Activated CD8-positive, alpha-beta T cell treated with anti-CD3 and anti-CD28 coated beads for 36 hours (primary cell): ENCODE measurements around the gene TIMM22. TPM values are rescaled to one million over a fixed set of nuclear protein-coding genes. Genes with fewer than 3 reads are reported as not detected.

Experiments used
- ATAC-seq: fragments of 200-7000 bp; cut with Tn5 transposase; one replicate; pipeline ENCODE4 v1.10.0; 2021; ENCODE audit warnings: mild to moderate bottlenecking, moderate library complexity
- CTCF ChIA-PET: fragments of 350-600 bp; sonication (Branson Sonifier 250); formaldehyde crosslinking; loops from one replicate; lab custom pipeline; 2021; ENCODE audit warnings: antibody characterized with exemption; lab: Charles Lee
- POLR2A ChIA-PET: fragments of 350-600 bp; sonication (Branson Sonifier 250); formaldehyde crosslinking; loops from one replicate; lab custom pipeline; 2021; ENCODE audit warnings: antibody characterized with exemption; lab: Charles Lee
- DNase-seq: peaks from one replicate; pipeline ENCODE4 v3.0.0-alpha.2; 2020
- H3K27ac Mint-ChIP-seq: one replicate; pipeline ENCODE4 v1.8.0; 2021; ENCODE audit warnings: mild to moderate bottlenecking, mixed read lengths
- H3K27me3 Mint-ChIP-seq: one replicate; pipeline ENCODE4 v1.8.0; 2021; ENCODE audit warnings: mixed read lengths
- H3K36me3 Mint-ChIP-seq: one replicate; pipeline ENCODE4 v1.8.0; 2021; ENCODE audit warnings: low read depth, mixed read lengths
- H3K4me1 Mint-ChIP-seq: one replicate; pipeline ENCODE4 v1.8.0; 2021; ENCODE audit warnings: low read depth, mixed read lengths
- H3K4me3 Mint-ChIP-seq: one replicate; pipeline ENCODE4 v1.8.0; 2021; ENCODE audit warnings: mild to moderate bottlenecking, moderate library complexity, mixed read lengths
- H3K9me3 Mint-ChIP-seq: one replicate; pipeline ENCODE4 v1.8.0; 2021; ENCODE audit warnings: mixed read lengths
- CTCF ChIP-seq: fragments of 200-600 bp; IDR thresholded peaks from one replicate; pipeline ENCODE4 v1.8.0; 2022; ENCODE audit warnings: antibody characterized with exemption, mild to moderate bottlenecking
- intact Hi-C: fragments of 100-400 bp; cut with micrococcal nuclease; formaldehyde crosslinking; loops from one replicate; pipeline ENCODE4 v1.10.0; 2022
- total RNA-seq, 2 experiments: library from RNA; stranded (reverse); gene quantifications; one replicate each; pipeline ENCODE4 v1.2.3, GENCODE V29; 2021

TIMM22 gene
- total RNA-seq, 2 experiments from 2014 or later = 8.8 to 10.2 TPM

- Mint-ChIP-seq H3K27ac (no peak overlapping the region), H3K4me3 (peak overlapping the region; percentile 36), H3K27me3 (peaks cover 31% of the 10 kb centered on the region), H3K4me1 (peaks cover 11% of the 10 kb centered on the region), H3K9me3 (no peaks in the 10 kb centered on the region), H3K36me3 (no peaks in the 10 kb centered on the region)
- ChIA-PET POLR2A (interaction anchor here (0.6 to 2.5 kb wide), 3 partner anchors 18 to 197 kb away, joined by 3 to 11 read pairs (median 4); partner anchors contain the start of genes GLOD4, MRM3 and TIMM22), CTCF (interaction anchor here (2.7 to 3.5 kb wide), 4 partner anchors 14 to 183 kb away, joined by 9 to 63 read pairs (median 51); partner anchors contain the start of gene TIMM22)
- no peak for DNase-seq
- intact Hi-C loops = loop anchor here (5.0 kb wide), 1 partner anchor 182 kb away; no protein-coding TSS in a partner anchor
- no peak for ATAC-seq
- no peak for TF ChIP-seq CTCF
Measured at GRCh38 chr17:979212-979538, 17.8 kb upstream of the TIMM22 start.

- H3K27ac Mint-ChIP-seq = no peak within 1 kb of the TSS
- CTCF ChIA-PET = interaction anchor here (1.0 to 3.5 kb wide), 17 partner anchors 9 to 815 kb away, joined by 3 to 63 read pairs (median 6); partner anchors contain the start of genes GEMIN4, GLOD4, MRM3 and TIMM22
- no peaks in the 10 kb centered on the region for H3K9me3 Mint-ChIP-seq
- intact Hi-C loops = loop anchor here (5.0 to 10.0 kb wide), 2 partner anchors 95 to 182 kb away; no protein-coding TSS in a partner anchor
- H3K4me1 Mint-ChIP-seq = peaks cover 11% of the 10 kb centered on the region
- no peak for TF ChIP-seq CTCF
- DNase-seq = peak; percentile 86
- peak within 1 kb of the TSS; percentile 67 for H3K4me3 Mint-ChIP-seq
- H3K36me3 Mint-ChIP-seq = no peaks in the 10 kb centered on the region
- peaks cover 28% of the 10 kb centered on the region for H3K27me3 Mint-ChIP-seq
- ATAC-seq = peak; percentile 87
- POLR2A ChIA-PET = interaction anchor here (0.6 to 2.5 kb wide), 7 partner anchors 17 to 577 kb away, joined by 3 to 11 read pairs (median 3); partner anchors contain the start of genes GEMIN4, GLOD4, MRM3 and TIMM22
Measured at GRCh38 chr17:979539-980405, 17.2 kb upstream of the TIMM22 start, which contains the start of gene NXN. Gene NXN (minus strand): TSS chr17:979776.

GRCh38 chr17:980406-981291, 16.3 kb upstream of the TIMM22 start:
- Mint-ChIP-seq H3K27me3 (peaks cover 21% of the 10 kb centered on the region), H3K27ac (no peak overlapping the region), H3K36me3 (no peaks in the 10 kb centered on the region), H3K4me3 (peak overlapping the region; percentile 67), H3K4me1 (peaks cover 11% of the 10 kb centered on the region), H3K9me3 (no peaks in the 10 kb centered on the region)
- peak; percentile 84 for DNase-seq
- ChIA-PET CTCF (interaction anchor here (0.6 to 3.5 kb wide), 38 partner anchors 9 to 816 kb away, joined by 3 to 63 read pairs (median 4); partner anchors contain the start of genes GEMIN4, GLOD4, MRM3 and TIMM22), POLR2A (interaction anchor here (0.7 to 2.5 kb wide), 6 partner anchors 16 to 578 kb away, joined by 3 to 11 read pairs (median 3); partner anchors contain the start of genes GEMIN4 and TIMM22)
- TF ChIP-seq CTCF = peak; percentile 75
- intact Hi-C loops = loop anchor here (10.0 kb wide), 1 partner anchor 96 kb away; no protein-coding TSS in a partner anchor
- ATAC-seq = peak; percentile 75

- intact Hi-C loops = loop anchor here (10.0 kb wide), 1 partner anchor 96 kb away; no protein-coding TSS in a partner anchor
Measured at GRCh38 chr17:981292-981658, 15.7 kb upstream of the TIMM22 start.

More at GRCh38 chr17:981292-981658, 15.7 kb upstream of the TIMM22 start:
- TF ChIP-seq CTCF = peak; percentile 4
- no peak for ATAC-seq
- POLR2A ChIA-PET = interaction anchor here (0.7 to 2.5 kb wide), 2 partner anchors 15 to 63 kb away, joined by 3 to 11 read pairs; partner anchors contain the start of gene TIMM22
- CTCF ChIA-PET = interaction anchor here (0.6 to 3.5 kb wide), 36 partner anchors 9 to 669 kb away, joined by 3 to 63 read pairs (median 4); partner anchors contain the start of genes GEMIN4, GLOD4, MRM3 and TIMM22
- no peaks in the 10 kb centered on the region for H3K9me3 Mint-ChIP-seq
- peaks cover 11% of the 10 kb centered on the region for H3K4me1 Mint-ChIP-seq
- peaks cover 17% of the 10 kb centered on the region for H3K27me3 Mint-ChIP-seq
- H3K4me3 Mint-ChIP-seq = peak overlapping the region; percentile 53
- no peak overlapping the region for H3K27ac Mint-ChIP-seq
- no peaks in the 10 kb centered on the region for H3K36me3 Mint-ChIP-seq
- no peak for DNase-seq
